ENCODE data around the gene TIFAB.

DNA sequence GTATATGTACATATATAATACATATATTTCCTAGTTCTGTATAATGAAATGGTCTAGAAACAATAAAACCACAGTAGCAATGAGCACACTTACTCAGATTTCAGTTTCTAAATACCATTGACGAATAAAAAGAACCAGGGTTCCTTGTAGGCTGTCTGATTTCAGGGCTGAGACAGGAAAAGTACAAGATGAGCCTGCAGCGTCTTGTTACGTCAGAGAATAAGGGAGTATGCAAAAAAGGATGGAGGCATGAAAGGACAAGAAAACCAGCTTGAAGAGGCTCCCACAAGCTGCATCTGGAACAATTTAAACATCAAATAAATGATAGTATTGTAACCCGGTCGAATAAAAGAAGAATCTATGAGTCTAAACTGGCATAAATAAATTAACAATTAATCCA, 17.8 kb upstream of the TIFAB start:
- TF ChIP-seq, protein P1, sequence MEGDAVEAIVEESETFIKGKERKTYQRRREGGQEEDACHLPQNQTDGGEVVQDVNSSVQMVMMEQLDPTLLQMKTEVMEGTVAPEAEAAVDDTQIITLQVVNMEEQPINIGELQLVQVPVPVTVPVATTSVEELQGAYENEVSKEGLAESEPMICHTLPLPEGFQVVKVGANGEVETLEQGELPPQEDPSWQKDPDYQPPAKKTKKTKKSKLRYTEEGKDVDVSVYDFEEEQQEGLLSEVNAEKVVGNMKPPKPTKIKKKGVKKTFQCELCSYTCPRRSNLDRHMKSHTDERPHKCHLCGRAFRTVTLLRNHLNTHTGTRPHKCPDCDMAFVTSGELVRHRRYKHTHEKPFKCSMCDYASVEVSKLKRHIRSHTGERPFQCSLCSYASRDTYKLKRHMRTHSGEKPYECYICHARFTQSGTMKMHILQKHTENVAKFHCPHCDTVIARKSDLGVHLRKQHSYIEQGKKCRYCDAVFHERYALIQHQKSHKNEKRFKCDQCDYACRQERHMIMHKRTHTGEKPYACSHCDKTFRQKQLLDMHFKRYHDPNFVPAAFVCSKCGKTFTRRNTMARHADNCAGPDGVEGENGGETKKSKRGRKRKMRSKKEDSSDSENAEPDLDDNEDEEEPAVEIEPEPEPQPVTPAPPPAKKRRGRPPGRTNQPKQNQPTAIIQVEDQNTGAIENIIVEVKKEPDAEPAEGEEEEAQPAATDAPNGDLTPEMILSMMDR (IDR thresholded peaks at IDR 0.05; ENCODE audit: low read length) = no peak
- no peak for TF ChIP-seq EZH2 (IDR thresholded peaks at IDR 0.05; ENCODE audit: borderline replicate concordance, low read length)

Data from OCI-LY1 (cell line).